Thymus (tissue), 11 donors: ENCODE measurements around the gene JAKMIP1. TPM values are rescaled to one million over a fixed set of nuclear protein-coding genes. Genes with fewer than 3 reads are reported as not detected.

Source experiments
- DNase-seq, 9 donors: peaks; one replicate each; pipeline ENCODE4 v3.0.0-alpha.2; 2013; ENCODE audit warnings: low spot score in 9 of 9, low read depth in 6 of 9, missing footprints in 1 of 9
- H3K27ac ChIP-seq, 2 donors: one replicate each; pipeline ENCODE4 v1.5.1; 2013; ENCODE audit warnings: control low read depth in 1 of 2, low read depth in 1 of 2, low read length in 1 of 2, mild to moderate bottlenecking in 1 of 2, moderate library complexity in 1 of 2
- H3K27me3 ChIP-seq, 2 donors: one replicate each; pipeline ENCODE4 v1.5.1; 2013; ENCODE audit warnings: low read length in 1 of 2; ENCODE audit not compliant: control insufficient read depth in 2 of 2, insufficient read depth in 1 of 2
- H3K36me3 ChIP-seq, 2 donors: one replicate each; pipeline ENCODE4 v1.5.1; 2013; ENCODE audit warnings: low read length in 1 of 2, mild to moderate bottlenecking in 1 of 2, moderate library complexity in 1 of 2; ENCODE audit not compliant: control insufficient read depth in 2 of 2, insufficient read depth in 2 of 2
- H3K4me1 ChIP-seq, 2 donors: one replicate each; pipeline ENCODE4 v1.5.1; 2013; ENCODE audit warnings: low read length in 2 of 2; ENCODE audit not compliant: control insufficient read depth in 2 of 2, insufficient read depth in 2 of 2
- H3K4me3 ChIP-seq, 2 donors: one replicate each; pipeline ENCODE4 v1.5.1; 2013; ENCODE audit warnings: low read length in 2 of 2, control low read depth in 1 of 2, mild to moderate bottlenecking in 1 of 2
- H3K9me3 ChIP-seq, 2 donors: one replicate each; pipeline ENCODE4 v1.5.1; 2013; ENCODE audit warnings: low read length in 1 of 2, mild to moderate bottlenecking in 1 of 2; ENCODE audit not compliant: control insufficient read depth in 2 of 2, insufficient read depth in 1 of 2
- WGBS: extraction: QIAGEN DNeasy Blood & Tissue Kit; methylation state at CpG from one replicate; pipeline ENCODE4 v1.1.7; 2013; 5-methylcytosine and 5-hydroxymethylcytosine counted together
- polyA plus RNA-seq: library from polyadenylated mRNA; stranded (reverse); fragments of 200-250 nt; gene quantifications from one replicate; pipeline ENCODE4 v1.2.3, GENCODE V29; 2013
- total RNA-seq: library from RNA; stranded (reverse); fragments of 120-200 nt; gene quantifications from one replicate; pipeline ENCODE4 v1.2.4, GENCODE V29; 2013
- donor health status: healthy.

Gene JAKMIP1
- total and polyA plus RNA-seq, 2 donors = 0.19 to 1.5 TPM

DNA sequence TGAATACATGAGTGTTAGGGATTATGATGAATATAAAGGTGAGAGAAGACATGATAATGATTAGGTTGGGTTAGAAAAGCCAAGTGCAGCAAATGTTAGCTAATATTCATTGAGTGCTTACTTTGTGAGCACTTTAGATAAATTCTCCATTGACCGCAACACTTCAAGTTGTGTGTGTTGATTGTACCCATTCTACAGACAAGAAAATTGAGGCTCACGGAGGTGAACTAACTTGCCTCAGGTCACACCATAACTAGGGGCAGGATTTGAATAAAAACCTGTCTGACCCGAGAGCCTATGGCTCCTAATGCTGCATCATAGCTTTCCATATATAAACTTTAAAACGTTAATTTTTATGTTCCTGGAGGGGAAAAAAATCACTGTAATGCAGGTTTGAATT lies 167.0 kb downstream of the JAKMIP1 start:
- H3K27ac ChIP-seq = no peak overlapping the region
- no peaks in the 10 kb centered on the region for H3K4me1 ChIP-seq
- no peak for DNase-seq
- H3K9me3 ChIP-seq = no peaks in the 10 kb centered on the region
- H3K27me3 ChIP-seq = no peaks in the 10 kb centered on the region
- WGBS = 74% methylated on average over 4 of the region's 4 CpGs
- H3K4me3 ChIP-seq = no peak overlapping the region
- no peaks in the 10 kb centered on the region for H3K36me3 ChIP-seq

DNA sequence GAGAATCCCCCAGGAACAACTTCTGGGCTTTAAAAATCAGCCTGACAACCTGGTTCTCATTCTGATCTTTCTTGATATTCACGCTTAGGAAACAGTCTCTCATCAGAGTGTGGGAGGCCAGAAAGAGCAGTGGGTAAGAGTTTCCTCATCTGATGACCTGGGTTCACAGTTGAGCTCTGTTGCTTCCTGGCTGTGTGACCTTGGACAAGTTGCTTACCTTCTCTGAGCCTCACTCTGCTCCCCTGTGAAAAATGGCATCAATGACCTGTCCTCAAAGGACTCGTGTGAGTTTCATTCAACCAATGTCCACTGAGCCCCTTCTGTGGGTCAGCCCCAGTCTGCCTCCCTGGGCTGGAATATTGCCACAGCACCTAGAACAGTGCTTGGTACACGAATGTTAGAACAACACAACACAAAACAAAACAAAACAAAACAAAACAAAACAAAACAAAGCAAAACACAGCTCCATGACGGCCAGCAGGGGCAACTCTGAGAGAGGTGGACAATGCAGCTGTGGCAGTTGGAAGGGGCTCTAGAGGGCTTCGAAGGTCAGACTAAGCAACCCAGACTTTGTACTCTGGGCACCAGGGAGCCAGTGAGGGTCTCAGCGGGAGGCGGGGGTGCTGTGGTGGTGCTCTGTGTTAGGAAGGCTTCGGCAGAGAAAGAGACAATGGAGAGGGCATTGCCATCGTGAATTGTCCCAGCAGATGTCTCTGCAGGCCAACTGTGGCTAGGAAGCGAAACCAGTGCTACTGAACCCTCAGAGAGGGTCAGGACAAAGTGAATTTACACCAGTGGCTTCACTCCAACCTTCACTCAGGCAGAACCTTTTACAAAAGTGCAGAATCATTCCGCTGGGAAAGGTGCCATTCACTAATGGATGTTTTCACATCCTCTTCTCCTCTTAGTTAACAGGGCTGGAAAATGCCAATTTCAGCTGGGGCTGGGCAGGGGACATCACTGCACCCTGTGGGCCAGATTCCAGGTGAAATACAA lies 167.8 kb downstream of the JAKMIP1 start:
- WGBS = 81% methylated on average over 11 of the region's 11 CpGs
- Histone ChIP-seq H3K27me3 (no peaks in the 10 kb centered on the region), H3K4me3 (no peak overlapping the region), H3K9me3 (no peaks in the 10 kb centered on the region), H3K27ac (no peak overlapping the region), H3K36me3 (no peaks in the 10 kb centered on the region), H3K4me1 (no peaks in the 10 kb centered on the region)
- peak in 1 of 9 donors; percentile 20 for DNase-seq

DNA sequence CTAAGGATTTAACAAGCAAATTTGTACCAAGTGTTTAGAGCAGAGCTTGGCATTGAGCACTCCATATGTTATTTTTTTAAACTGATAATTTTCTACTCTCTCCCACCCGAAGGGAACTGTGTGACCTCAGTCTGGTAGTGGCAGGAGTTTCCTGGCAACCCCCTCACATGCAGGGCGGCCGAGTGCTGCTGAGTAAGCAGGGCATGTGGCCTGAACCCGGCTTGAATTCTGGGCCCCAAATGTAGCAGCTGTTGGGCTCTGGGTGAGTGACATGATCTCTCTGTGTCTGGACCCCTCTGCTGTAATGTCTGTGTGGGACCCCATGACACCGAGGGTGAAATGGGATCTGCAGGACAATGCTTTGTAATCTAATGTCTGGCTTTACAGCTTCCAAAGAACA lies 168.5 kb downstream of the JAKMIP1 start:
- H3K27ac ChIP-seq = no peak overlapping the region
- 42% methylated on average over 5 of the region's 5 CpGs for WGBS

DNA sequence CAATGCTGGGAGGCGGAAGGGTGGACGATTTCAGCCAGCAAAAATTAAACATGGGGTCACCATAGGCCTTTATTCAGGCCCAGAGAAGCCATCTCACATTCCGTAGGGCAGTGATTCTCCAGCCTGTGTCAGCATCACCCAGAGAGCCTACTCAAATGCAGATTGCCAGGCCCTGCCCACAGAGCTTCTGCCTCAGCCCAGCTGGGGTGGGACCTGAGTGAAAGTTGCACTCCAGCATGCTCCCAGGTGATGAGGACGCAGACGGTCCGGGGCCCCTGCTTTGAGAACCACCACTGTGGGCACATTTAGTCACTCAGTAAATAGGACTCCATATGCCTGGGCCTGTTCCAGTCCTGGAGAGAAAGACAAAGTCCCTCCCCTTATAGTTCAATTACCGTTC lies 169.7 kb downstream of the JAKMIP1 start:
- Histone ChIP-seq H3K4me1 (no peaks in the 10 kb centered on the region), H3K36me3 (no peaks in the 10 kb centered on the region), H3K4me3 (no peak overlapping the region), H3K27ac (no peak overlapping the region), H3K9me3 (no peaks in the 10 kb centered on the region), H3K27me3 (no peaks in the 10 kb centered on the region)
- no peak for DNase-seq
- WGBS = 93% methylated on average over 7 of the region's 7 CpGs

More for the DNA sequence above, 168.5 kb downstream of the JAKMIP1 start:
- Histone ChIP-seq H3K27me3 (no peaks in the 10 kb centered on the region), H3K4me1 (no peaks in the 10 kb centered on the region), H3K36me3 (no peaks in the 10 kb centered on the region), H3K4me3 (no peak overlapping the region), H3K9me3 (no peaks in the 10 kb centered on the region)
- DNase-seq = no peak

DNA sequence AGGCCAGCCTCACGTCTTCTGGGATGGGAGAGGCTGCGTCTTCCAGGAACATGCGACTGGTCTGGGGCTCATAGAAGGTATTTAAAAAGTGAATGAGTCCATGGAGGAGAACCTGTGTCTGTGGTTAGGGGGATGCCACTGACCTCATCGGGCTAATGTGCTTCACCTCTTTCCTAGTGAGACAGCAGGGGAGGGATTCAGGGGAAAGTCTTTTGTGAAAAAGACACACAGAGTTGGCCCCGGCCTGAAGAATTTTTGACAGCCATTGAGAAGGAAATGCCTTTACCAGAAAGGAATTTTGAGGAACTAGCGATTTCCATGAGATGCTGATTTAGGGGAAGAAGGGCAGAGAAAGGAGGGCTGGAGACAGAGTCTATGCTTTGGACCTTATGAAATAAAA lies 171.1 kb downstream of the JAKMIP1 start:
- Histone ChIP-seq H3K9me3 (no peaks in the 10 kb centered on the region), H3K4me3 (no peak overlapping the region), H3K4me1 (no peaks in the 10 kb centered on the region), H3K36me3 (no peaks in the 10 kb centered on the region), H3K27me3 (no peaks in the 10 kb centered on the region), H3K27ac (no peak overlapping the region)
- DNase-seq = no peak
- 77% methylated on average over 6 of the region's 6 CpGs for WGBS

DNA sequence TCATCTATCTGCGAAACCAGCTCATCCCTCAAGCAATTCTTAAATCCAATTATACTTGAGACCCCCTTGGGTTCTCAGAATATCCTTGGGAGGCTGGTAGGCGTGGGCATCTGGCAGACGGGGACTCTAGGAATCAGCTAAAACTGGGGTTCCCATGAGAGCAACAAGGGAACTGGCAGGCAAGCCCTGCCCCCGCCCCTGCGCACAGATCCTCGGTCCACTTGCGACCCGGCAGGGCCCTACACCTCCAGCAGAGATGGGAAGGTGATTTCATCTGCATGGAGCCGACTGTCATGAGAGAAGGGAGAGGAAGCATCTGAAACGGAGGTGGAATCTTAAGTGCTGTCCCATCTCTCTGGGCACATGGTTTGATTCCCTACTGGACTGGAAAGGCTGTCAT lies 172.2 kb downstream of the JAKMIP1 start:
- H3K27me3 ChIP-seq = no peaks in the 10 kb centered on the region
- no peak overlapping the region for H3K27ac ChIP-seq
- no peaks in the 10 kb centered on the region for H3K36me3 ChIP-seq
- 87% methylated on average over 10 of the region's 10 CpGs for WGBS
- no peaks in the 10 kb centered on the region for H3K4me1 ChIP-seq
- no peak overlapping the region for H3K4me3 ChIP-seq
- H3K9me3 ChIP-seq = no peaks in the 10 kb centered on the region
- no peak for DNase-seq

DNA sequence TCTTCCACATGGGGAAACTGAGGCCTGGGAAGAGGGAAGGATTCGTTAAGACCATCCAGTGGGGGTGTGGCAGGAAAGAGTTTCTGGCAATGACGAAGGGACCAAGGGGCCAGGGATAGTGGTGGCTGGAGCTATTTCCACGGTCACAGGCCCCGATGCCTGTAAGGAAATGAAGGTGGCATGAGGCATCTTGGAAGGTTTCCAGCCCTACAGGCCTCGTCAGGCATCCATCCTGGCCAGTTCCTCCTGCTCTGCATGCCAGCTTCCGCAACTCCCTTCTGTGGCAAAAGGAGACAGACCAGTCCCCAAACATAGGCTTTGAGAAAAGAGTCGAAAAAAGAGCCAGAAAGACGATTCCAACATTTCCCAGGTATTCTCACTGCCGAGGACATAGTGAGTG lies 173.0 kb downstream of the JAKMIP1 start:
- no peak overlapping the region for H3K4me3 ChIP-seq
- no peak overlapping the region for H3K27ac ChIP-seq
- H3K27me3 ChIP-seq = no peaks in the 10 kb centered on the region
- DNase-seq = no peak
- H3K9me3 ChIP-seq = no peaks in the 10 kb centered on the region
- H3K36me3 ChIP-seq = no peaks in the 10 kb centered on the region
- H3K4me1 ChIP-seq = no peaks in the 10 kb centered on the region
- 89% methylated on average over 9 of the region's 9 CpGs for WGBS

DNA sequence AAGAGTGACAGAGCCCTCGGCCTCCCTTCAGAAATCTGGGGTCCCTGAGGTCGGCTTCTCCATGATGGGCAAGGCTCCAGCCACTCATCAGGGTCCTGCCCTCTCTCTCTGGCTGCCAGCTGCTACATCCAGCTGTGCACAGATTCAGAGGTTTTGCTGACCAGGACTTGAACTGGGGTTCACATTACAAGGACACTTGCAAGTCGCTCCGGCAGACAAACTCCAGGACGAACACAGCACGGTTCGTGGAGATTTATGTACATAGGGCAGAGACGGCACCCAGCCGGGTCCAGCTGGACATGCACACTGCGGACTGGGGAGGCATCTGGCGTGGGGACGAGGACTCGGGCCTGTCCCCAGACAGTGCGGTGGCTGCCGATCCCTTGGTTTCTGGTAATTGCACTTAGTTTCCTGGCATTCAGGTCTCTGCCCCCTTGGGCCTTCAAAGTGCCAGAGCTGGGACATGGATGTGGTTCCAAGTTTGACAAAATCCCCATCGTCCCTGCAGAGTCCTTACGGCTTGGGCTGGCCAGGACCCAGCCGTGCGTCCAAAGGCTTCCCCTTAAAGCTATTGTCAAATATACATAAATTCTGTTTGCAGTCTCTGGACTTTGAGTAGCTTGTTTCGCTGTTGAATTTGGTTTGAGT lies 175.9 kb downstream of the JAKMIP1 start:
- H3K4me3 ChIP-seq = no peak overlapping the region
- H3K9me3 ChIP-seq = no peaks in the 10 kb centered on the region
- WGBS = 88% methylated on average over 20 of the region's 20 CpGs
- H3K27me3 ChIP-seq = no peaks in the 10 kb centered on the region
- no peaks in the 10 kb centered on the region for H3K4me1 ChIP-seq
- no peak for DNase-seq
- no peak overlapping the region for H3K27ac ChIP-seq
- no peaks in the 10 kb centered on the region for H3K36me3 ChIP-seq

DNA sequence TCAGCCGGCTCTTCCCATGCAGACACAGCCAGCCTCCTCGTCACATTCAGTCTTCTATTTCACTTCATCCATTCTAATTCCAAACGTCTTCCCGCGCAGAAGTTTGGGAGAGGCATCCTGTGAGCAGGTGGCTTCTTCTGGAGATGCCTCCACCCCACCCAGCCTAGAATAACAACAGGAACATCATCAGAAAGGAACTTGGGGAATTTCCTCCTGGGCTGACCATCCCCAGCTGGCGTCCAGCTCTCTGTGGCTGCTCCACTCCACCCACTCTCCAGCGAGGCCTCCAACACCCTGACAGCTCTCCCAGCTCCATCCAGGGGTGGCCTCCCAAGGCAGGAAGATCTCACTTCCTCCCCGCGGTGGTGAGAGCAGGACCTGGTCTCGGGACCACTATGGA lies 176.6 kb downstream of the JAKMIP1 start:
- H3K4me1 ChIP-seq = no peaks in the 10 kb centered on the region
- no peak for DNase-seq
- WGBS = 83% methylated on average over 10 of the region's 10 CpGs
- no peaks in the 10 kb centered on the region for H3K36me3 ChIP-seq
- H3K27me3 ChIP-seq = no peaks in the 10 kb centered on the region
- H3K27ac ChIP-seq = no peak overlapping the region
- no peak overlapping the region for H3K4me3 ChIP-seq
- H3K9me3 ChIP-seq = no peaks in the 10 kb centered on the region
